ENCODE measurements around the gene EDA. TPM values are rescaled to one million over a fixed set of nuclear protein-coding genes. Genes with fewer than 3 reads are reported as not detected.

Gene EDA
- 0.53 to 0.83 TPM (median 0.63 TPM) in 5 replicates for total RNA-seq (2022; extraction: Qiagen RNA extraction)

GRCh38 chrX:69615779-69616456 is at the start of gene EDA:
EDA (plus strand) TSS chrX:69616113.

GRCh38 chrX:70049925-70050324 is 434.0 kb downstream of the EDA start, which contains the start of gene AWAT2:
AWAT2 (minus strand) TSS chrX:70049938; CDS start chrX:70049932, 6 bp downstream.

GRCh38 chrX:70062076-70062475 is 446.2 kb downstream of the EDA start, which contains the start of gene OTUD6A:
OTUD6A (plus strand) TSS chrX:70062457; CDS start chrX:70062525, 68 bp downstream.

Other genes starting within 250 kb of the EDA start
- gene NALF2, start 111.8 kb upstream of the EDA start, total RNA-seq (2022; extraction: Qiagen RNA extraction): 5.4 to 6.1 TPM (median 5.5 TPM) in 5 replicates